ENCODE data around the gene SELL. TPM values are rescaled to one million over a fixed set of nuclear protein-coding genes. Genes with fewer than 3 reads are reported as not detected.
"Not testable (repeated sequence)": the region's sequence is repeated elsewhere in the genome, so short reads cannot be mapped to it uniquely, and the experiment has no call there.

Gene SELL
- total and polyA plus RNA-seq, 3 donors from 2014 or later, result 0.87 to 4.0 (median 3.2) TPM

- Histone ChIP-seq H3K4me1 (no peaks in the 10 kb centered on the region), H3K36me3 (ENCODE audit: low read depth, missing control alignments) (no peaks in the 10 kb centered on the region), H3K9me3 (no peaks in the 10 kb centered on the region), H3K27ac (no peak overlapping the region), H3K27me3 (no peaks in the 10 kb centered on the region), H3K4me3 (no peak overlapping the region)
- TF ChIP-seq POLR2A (IDR thresholded peaks at IDR 0.05) (no peak), CTCF (IDR thresholded peaks at IDR 0.05) (no peak)
- no peak for DNase-seq
- 61 to 66% methylated on average over 5 of the region's 5 CpGs for WGBS, 2 donors
- intact Hi-C loops (cut with DNase I; ENCODE audit: low total_unique reads), result no loop called here
Measured at GRCh38 chr1:169694304-169695075, 16.9 kb downstream of the SELL start.

DNA sequence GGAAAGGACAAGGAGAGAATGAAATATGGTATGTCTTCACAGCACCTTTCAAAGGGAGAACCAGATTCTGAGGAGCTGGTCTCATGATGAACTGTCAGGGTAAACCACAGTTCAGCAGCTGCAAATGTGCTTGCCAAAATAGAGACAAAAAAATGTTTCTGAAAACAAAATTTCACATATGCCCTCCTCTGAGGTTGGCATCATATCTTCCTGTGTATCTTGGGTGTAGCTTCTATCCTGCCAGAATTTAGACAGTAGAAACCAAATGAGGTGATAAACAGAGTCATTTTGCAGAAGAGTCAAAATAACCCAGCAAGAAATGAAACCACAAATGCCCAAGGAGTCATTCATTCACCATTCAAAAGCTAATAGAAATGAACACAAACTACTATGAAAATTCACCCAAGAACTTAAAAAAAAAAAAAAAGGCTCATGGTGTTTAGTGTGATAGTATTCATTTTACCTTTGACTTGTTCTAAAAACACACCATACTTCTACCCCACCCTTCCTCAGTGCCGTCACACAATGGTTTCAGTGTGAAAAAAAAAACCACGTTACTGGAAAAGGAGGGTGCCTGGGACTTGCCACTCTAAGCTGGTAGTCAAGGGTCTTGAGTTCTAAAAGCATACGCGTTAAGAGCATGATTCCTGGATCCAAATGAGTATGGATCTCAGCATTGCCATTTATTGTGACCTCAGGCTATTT lies 18.5 kb downstream of the SELL start:
- Histone ChIP-seq H3K9me3 (no peaks in the 10 kb centered on the region), H3K27ac (no peak overlapping the region), H3K27me3 (no peaks in the 10 kb centered on the region), H3K4me3 (no peak overlapping the region), H3K4me1 (no peaks in the 10 kb centered on the region), H3K36me3 (ENCODE audit: low read depth, missing control alignments) (no peaks in the 10 kb centered on the region)
- TF ChIP-seq CTCF (IDR thresholded peaks at IDR 0.05) (no peak), POLR2A (IDR thresholded peaks at IDR 0.05) (no peak)
- 87 to 91% methylated on average over 4 of the region's 4 CpGs for WGBS, 2 donors
- intact Hi-C loops (cut with DNase I; ENCODE audit: low total_unique reads), result no loop called here
- no peak for DNase-seq

DNA sequence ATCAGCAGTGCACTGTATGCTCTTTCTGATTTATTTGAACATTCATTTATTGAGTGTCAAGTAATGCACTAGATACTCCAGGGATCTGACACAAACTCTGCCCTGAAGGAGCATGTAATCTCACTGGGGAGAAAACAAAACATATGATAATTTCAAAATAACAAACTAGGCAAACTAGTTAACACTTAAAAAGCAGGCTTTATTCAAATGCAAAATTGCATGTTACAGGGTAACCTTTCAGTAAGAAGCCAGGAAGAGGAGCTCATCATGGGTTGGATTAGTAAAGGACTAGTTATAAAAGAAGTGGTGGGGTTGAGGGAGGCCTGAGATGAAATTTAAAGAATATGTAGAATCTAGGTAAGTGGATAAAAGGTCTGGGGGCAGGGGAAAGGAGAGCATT lies 20.9 kb downstream of the SELL start:
- intact Hi-C loops (cut with DNase I; ENCODE audit: low total_unique reads), result no loop called here
- no peak for DNase-seq
- TF ChIP-seq CTCF (IDR thresholded peaks at IDR 0.05) (no peak), POLR2A (IDR thresholded peaks at IDR 0.05) (no peak)
- Histone ChIP-seq H3K27ac (no peak overlapping the region), H3K4me3 (no peak overlapping the region), H3K27me3 (no peaks in the 10 kb centered on the region), H3K9me3 (no peaks in the 10 kb centered on the region), H3K4me1 (no peaks in the 10 kb centered on the region), H3K36me3 (ENCODE audit: low read depth, missing control alignments) (no peaks in the 10 kb centered on the region)

DNA sequence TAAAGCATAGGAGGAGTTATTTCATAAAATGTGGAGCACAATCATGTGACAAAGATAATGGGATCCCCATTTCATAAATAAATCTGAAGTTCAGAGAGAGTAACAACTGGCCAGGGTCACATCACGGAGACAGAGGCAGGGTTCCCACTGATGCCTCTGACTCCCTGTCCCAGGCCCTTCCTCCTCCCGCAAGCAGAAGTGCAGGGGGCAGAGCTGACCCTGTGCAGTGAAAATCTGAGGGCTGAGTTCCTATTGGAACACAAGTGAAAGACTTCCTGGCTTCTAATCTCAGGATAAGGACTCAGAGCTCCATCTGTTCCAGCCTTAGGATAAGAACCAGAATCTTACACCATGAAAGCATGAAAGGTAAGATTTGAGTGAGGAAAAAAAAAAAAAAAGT lies 22.0 kb downstream of the SELL start:
- Histone ChIP-seq H3K36me3 (ENCODE audit: low read depth, missing control alignments) (no peaks in the 10 kb centered on the region), H3K9me3 (no peaks in the 10 kb centered on the region), H3K27me3 (no peaks in the 10 kb centered on the region), H3K27ac (no peak overlapping the region), H3K4me3 (no peak overlapping the region), H3K4me1 (no peaks in the 10 kb centered on the region)
- intact Hi-C loops (cut with DNase I; ENCODE audit: low total_unique reads), result no loop called here
- 39% methylated on average over 2 of the region's 2 CpGs for WGBS, 2 donors
- TF ChIP-seq POLR2A (IDR thresholded peaks at IDR 0.05) (no peak), CTCF (IDR thresholded peaks at IDR 0.05) (no peak)
- DNase-seq, result no peak

- H3K4me1 ChIP-seq; H3K27me3 ChIP-seq; H3K36me3 ChIP-seq (ENCODE audit: low read depth, missing control alignments); H3K9me3 ChIP-seq; H3K4me3 ChIP-seq; H3K27ac ChIP-seq; DNase-seq; intact Hi-C loops (cut with DNase I; ENCODE audit: low total_unique reads): not testable (repeated sequence)
- WGBS, 2 donors, result 94 to 97% methylated on average over 5 of the region's 5 CpGs
Measured at GRCh38 chr1:169688377-169688776, 23.0 kb downstream of the SELL start.
